Measurements from ENCODE around the gene CRNKL1. TPM values are rescaled to one million over a fixed set of nuclear protein-coding genes. Genes with fewer than 3 reads are reported as not detected.
A peak's percentile ranks its signal among the peaks of the same experiment; 100 is the strongest.

CRNKL1 gene
- total RNA-seq, 2 experiments from 2014 or later, result 13.9 to 20.0 TPM

DNA sequence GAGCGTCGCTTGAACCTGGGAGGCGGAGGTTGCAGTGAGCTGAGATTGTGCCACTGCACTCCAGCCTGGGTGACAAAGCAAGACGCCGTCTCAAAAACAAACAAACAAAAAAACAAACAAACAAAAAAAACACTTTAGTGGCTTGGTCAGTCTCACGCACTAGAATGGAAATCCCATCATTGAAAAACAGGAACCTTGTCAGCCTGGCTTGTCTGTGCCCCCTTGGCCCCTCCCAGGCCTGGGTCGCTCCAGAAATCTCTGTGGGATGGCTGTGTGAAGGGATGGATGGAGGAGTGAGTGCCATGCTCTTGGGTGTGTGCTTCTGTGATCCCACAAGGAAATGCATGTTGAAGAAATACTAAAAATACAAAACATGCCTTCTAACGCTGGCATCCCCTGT is 56.0 kb downstream of the CRNKL1 start:
- BruUV-seq (replicated peaks), result no TSS peak
- Histone ChIP-seq H4K20me1 (ENCODE audit: insufficient read depth, low read length) (no peaks in the 10 kb centered on the region), H3K36me3 (ENCODE audit: insufficient read depth, low read length) (no peaks in the 10 kb centered on the region), H3K79me2 (ENCODE audit: insufficient read depth, low read depth, low read length) (no peaks in the 10 kb centered on the region), H3K4me1 (ENCODE audit: insufficient read depth, low read length, poor library complexity, severe bottlenecking) (no peaks in the 10 kb centered on the region), H3K4me3 (ENCODE audit: low read depth, low read length, poor library complexity, severe bottlenecking) (no peak overlapping the region), H3K9me2 (ENCODE audit: insufficient read depth, low read length) (no peaks in the 10 kb centered on the region), H3K27ac (ENCODE audit: low read depth, low read length, poor library complexity, severe bottlenecking) (no peak overlapping the region), H2AFZ (ENCODE audit: low read length) (no peak overlapping the region), H3K9me3 (ENCODE audit: low read length) (no peaks in the 10 kb centered on the region), H3K4me2 (ENCODE audit: low read length) (no peak overlapping the region)
- TF ChIP-seq EZH2phosphoT487 (IDR thresholded peaks at IDR 0.05; ENCODE audit: borderline replicate concordance, low read depth, low read length), result no peak
- TF ChIP-seq, protein P1, sequence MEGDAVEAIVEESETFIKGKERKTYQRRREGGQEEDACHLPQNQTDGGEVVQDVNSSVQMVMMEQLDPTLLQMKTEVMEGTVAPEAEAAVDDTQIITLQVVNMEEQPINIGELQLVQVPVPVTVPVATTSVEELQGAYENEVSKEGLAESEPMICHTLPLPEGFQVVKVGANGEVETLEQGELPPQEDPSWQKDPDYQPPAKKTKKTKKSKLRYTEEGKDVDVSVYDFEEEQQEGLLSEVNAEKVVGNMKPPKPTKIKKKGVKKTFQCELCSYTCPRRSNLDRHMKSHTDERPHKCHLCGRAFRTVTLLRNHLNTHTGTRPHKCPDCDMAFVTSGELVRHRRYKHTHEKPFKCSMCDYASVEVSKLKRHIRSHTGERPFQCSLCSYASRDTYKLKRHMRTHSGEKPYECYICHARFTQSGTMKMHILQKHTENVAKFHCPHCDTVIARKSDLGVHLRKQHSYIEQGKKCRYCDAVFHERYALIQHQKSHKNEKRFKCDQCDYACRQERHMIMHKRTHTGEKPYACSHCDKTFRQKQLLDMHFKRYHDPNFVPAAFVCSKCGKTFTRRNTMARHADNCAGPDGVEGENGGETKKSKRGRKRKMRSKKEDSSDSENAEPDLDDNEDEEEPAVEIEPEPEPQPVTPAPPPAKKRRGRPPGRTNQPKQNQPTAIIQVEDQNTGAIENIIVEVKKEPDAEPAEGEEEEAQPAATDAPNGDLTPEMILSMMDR (conservative IDR thresholded peaks at IDR 0.05; ENCODE audit: low read length), result no peak
- CTCF ChIA-PET (ENCODE audit: unreplicated experiment), result no interaction called here
- DNase-seq (ENCODE audit: low spot score), result no peak
- POLR2A ChIA-PET, result no interaction called here
- intact Hi-C loops (cut with micrococcal nuclease; ENCODE audit: unreplicated experiment), result no loop called here

DNA sequence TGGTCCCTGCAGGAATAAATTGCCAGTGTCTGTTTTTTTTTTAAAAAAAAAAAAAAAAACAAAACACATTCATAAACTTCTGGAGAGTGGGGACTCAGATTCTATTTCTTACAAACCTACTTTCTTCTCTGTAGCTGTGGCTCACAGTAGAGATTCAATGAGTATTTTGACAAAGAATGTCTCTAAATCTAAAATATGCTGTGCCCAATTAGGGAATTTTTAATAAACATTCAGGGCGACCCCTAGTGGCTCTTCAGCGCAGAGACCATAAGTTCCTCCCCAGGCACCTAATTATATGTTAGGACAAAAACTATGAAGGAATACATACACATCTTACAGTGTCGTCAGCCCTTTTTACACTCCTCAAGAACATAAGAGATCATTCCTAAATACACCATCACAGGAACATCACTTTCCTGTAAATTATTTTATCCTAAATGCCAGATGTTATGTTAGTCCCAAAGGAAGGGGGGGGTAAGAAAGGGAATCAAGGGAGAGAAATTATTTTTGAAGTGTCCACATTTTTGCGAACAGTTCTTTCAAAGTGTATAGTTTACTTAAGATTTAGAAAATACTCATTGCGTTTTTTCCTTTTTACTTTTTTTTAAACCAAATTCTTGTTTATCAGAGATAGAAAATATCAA is 56.9 kb downstream of the CRNKL1 start:
- no peaks in the 10 kb centered on the region for H3K79me2 ChIP-seq (ENCODE audit: insufficient read depth, low read depth, low read length)
- CTCF ChIA-PET (ENCODE audit: unreplicated experiment), result interaction anchor here (0.5 kb wide), 1 partner anchor 210 kb away, joined by 4 read pairs; no protein-coding TSS in a partner anchor
- no peaks in the 10 kb centered on the region for H3K36me3 ChIP-seq (ENCODE audit: insufficient read depth, low read length)
- peak; percentile 57 for DNase-seq (ENCODE audit: low spot score)
- no peak overlapping the region for H3K27ac ChIP-seq (ENCODE audit: low read depth, low read length, poor library complexity, severe bottlenecking)
- POLR2A ChIA-PET, result interaction anchor here (1.0 kb wide), 1 partner anchor 31 kb away, joined by 3 read pairs; no protein-coding TSS in a partner anchor
- H3K4me2 ChIP-seq (ENCODE audit: low read length), result no peak overlapping the region
- no peaks in the 10 kb centered on the region for H3K4me1 ChIP-seq (ENCODE audit: insufficient read depth, low read length, poor library complexity, severe bottlenecking)
- intact Hi-C loops (cut with micrococcal nuclease; ENCODE audit: unreplicated experiment), result loop anchor here (1.0 kb wide), 3 partner anchors 92 to 302 kb away; no protein-coding TSS in a partner anchor
- H2AFZ ChIP-seq (ENCODE audit: low read length), result no peak overlapping the region
- TF ChIP-seq, protein P1 (conservative IDR thresholded peaks at IDR 0.05; ENCODE audit: low read length), result peak; percentile 94
- no peak for TF ChIP-seq EZH2phosphoT487 (IDR thresholded peaks at IDR 0.05; ENCODE audit: borderline replicate concordance, low read depth, low read length)
- H4K20me1 ChIP-seq (ENCODE audit: insufficient read depth, low read length), result no peaks in the 10 kb centered on the region
- no peaks in the 10 kb centered on the region for H3K9me3 ChIP-seq (ENCODE audit: low read length)
- H3K9me2 ChIP-seq (ENCODE audit: insufficient read depth, low read length), result no peaks in the 10 kb centered on the region
- no peak overlapping the region for H3K4me3 ChIP-seq (ENCODE audit: low read depth, low read length, poor library complexity, severe bottlenecking)
- no TSS peak for BruUV-seq (replicated peaks)
